Measurements from ENCODE around the gene GPR50. TPM values are rescaled to one million over a fixed set of nuclear protein-coding genes. Genes with fewer than 3 reads are reported as not detected.

Gene GPR50
- not detected for total RNA-seq

DNA sequence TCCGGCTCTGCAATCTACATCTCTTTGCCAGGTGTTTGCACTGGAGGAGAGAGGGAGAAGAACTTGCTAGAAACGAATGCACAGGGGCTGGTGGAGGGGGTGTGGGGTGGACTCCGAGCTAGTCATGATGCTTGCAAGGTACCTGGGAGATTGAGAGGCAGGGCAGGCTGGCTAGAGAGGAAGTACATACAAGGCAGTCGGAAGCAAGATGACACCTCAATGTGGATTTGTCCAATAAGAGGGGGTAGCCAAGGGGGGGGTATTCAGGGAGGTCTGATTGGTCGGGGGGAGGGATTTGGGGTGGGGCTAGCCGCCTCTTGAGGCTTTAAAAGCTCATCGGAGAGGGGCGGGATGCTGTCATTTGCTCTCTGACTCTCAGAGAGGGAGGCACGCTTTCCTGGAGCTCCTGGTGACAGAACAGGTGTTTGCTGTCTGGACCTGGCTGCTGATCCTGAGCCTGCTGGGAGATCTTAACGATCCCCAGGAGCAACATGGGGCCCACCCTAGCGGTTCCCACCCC, at the start of gene GPR50:
GPR50 (plus strand) TSS at position 354 of the 520 bp plus-strand sequence; CDS start at position 492, 138 bp downstream.
- DNase-seq: no peak

DNA sequence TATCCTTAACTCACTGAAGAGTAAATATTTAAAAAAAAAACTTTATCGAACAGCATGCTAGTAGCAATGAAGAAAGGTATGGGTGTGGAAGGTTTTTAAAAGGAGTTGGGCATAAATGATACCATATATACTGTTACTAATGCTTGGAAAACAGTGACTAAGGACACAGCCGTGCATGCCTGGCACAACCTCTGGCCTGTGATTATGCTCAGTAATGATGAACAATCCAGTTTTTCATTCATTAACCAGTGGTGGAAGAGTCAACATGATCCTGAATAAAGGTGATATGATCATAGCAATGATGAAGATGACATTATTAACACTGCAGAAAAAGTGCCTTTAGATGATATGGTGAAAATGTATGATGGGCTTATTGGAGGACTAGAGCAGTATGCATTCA, 43.9 kb upstream of the GPR50 start:
- no peak for DNase-seq

DNA sequence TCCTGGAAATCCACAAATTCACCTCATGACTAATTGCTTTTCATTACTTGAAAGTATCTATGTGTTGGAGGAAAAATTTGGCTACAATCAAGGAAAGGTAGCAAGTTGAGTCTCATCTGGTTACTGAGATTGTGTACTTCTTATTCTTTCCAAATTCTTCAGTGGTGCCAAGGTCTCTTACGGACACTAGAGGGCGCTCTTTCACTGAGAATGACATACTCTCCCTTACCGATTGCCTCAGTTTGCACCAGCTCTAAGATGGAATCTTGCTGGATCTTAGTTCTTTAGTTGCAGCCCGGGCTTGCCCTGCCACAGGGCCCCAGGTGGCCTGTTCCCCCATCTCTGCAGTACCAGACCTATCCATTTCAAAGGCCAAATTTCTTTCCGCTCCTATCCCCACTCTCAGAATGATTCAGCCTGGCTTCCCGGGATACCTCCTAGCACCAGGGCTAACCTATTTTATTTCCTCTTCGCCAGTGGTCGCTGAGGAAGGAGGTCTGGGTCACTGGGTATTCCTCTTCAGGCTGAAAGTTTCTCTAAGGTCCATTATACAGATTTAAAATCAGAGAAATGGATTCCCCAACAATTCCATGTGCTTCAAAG, 24.6 kb upstream of the GPR50 start:
- peak; percentile 78 for DNase-seq

DNA sequence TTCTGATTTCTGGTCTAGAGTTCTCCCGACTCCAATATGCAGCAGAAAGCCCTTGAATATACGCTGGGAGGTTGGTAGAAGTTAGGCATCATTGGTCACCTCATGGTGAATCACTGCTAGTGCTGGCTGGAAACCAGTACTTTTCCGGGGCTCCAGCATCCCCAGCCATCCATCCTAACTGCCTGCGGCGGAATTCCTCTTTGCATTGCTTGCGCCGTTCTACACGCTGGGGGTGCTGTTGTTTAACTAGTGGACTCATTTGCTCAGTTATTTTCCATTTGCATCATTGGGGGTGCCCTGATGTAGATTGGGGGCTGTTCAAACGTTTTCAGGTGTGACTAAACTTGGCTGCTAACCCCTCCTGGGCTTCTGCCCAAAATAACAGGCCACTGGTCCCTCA, 23.3 kb upstream of the GPR50 start:
- DNase-seq: peak; percentile 31

DNA sequence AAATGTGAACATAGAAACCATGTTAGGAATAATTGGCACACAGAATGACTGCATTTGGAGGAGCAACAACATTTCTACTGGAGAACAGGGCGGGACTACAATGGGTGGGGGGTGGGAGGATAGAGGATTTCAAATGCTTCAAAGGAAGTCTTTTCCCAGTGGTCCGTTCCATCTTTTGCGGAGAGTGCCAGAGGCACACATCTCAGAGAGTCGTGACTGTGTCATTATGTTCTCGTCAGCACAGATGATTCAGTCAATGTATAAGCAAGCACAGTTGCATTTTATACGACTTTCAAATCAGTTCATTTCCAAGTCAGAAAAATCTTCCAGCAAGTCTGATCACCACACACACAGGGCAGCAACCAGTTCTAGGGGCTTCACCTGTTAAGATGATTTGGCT, 22.7 kb upstream of the GPR50 start:
- no peak for DNase-seq

DNA sequence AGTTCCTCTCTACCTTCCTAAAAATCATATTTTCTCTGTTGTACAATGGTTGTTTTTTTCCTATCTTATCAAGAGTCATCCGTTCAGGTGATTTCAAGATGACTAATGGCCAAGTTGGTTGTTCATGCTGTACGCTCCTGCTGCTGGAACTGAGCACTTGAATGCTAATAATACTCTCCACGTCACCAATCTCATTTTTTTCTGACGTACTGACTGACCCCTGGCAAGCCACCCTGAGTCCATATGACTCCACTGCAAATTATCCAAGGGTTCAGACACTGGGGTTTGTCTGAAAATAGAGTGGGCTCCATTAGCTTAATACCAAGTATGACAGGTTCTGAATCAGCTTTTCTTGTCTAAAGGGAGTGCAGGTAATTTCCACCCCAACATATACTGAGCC, 21.1 kb upstream of the GPR50 start:
- DNase-seq: no peak

DNA sequence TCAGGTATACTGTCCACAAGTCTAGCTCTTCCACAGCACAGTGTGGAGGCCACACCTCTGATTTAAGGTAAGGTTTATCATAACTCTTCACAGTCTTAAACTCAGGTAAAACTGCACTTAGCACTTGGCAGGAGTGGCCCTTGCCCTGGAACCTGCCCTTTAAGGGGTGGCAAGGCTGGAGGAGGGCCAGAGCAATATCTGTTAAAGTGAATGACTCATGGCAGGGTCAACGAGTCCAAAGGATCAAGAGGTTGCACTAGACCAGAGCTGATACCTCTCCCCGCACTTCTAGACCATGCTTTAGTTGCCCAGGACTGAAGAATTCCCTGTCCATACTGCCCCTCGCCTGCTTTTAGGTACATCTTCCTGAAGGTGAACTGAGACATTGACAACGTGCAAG, 14.7 kb upstream of the GPR50 start:
- no peak for DNase-seq

DNA sequence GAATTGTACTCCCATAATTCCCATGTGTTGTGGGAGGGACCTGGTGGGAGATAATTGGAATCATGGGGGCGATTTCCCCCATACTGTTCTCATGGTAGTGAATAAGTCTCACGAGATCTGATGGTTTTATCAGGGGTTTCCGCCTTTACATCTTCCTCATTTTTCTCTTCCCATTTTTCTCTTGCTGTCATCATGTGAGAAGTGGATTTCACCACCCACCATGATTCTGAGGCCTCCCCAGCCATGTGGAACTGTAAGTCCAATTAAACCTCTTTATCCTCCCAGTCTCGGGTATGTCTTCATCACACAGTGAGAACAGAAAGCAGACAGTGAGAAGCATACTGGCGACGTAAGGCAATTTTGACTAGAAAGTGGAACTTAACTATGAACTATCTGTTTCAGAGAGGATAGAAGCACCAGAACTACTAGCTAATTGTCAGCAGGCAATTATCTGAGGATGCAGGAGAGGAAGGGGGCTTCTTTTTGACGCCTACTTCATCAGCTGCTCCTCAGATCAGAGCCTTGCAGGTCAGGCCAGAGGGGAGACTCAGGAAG, 8.5 kb upstream of the GPR50 start:
- no peak for DNase-seq

DNA sequence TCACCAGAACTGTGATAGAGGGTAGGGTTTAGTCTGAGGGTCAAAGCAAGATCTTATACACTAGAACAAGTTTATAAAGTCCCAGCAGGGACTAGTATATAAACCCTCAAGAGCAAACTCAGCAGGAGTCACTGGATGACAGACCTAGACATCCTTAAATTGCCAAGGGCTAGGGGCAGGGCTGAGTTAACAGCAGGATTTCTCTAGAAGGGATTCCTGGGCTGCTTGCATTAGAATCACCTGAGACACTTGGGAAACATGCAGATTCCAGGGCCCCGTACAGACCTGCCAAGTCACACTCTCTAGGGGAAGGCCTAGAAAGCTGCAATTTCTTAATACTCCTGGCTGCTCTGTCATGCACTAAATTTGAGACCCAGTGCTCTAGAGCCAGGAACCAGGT, 6.6 kb upstream of the GPR50 start:
- DNase-seq: no peak

DNA sequence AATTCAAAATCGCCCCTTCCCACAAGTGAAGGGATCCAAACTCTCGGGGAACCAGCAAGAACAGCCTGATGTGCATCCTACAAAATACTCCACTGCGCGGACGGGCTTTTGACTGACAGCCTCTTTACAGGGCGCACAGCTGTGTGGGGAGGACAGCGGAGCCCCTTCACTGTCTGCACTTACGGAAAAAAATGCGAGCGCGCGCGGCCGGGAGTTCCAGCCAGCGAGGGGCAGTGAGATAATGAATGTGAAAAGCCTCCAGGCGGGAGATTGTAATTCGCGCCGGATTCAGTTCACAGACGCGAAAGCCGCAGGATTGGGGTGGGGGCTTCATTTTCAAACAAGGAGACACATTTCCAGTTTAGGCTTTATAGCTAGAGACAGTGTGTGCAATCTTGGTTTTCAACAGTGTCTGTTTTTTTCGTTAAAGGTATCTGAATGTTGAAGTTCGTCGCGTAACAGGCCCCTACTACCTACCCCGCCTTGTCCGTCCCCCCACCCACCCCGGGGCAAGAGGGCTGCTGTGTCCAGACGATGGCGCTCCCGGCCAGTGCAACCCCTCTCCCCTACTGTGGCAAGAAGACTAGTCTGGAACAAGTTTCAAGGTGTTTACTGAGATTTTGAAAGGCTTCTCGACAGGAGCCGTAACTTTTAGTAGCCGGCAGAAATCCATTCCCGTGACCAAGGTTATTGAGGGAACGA, 1.7 kb upstream of the GPR50 start:
- peak; percentile 22 for DNase-seq

DNA sequence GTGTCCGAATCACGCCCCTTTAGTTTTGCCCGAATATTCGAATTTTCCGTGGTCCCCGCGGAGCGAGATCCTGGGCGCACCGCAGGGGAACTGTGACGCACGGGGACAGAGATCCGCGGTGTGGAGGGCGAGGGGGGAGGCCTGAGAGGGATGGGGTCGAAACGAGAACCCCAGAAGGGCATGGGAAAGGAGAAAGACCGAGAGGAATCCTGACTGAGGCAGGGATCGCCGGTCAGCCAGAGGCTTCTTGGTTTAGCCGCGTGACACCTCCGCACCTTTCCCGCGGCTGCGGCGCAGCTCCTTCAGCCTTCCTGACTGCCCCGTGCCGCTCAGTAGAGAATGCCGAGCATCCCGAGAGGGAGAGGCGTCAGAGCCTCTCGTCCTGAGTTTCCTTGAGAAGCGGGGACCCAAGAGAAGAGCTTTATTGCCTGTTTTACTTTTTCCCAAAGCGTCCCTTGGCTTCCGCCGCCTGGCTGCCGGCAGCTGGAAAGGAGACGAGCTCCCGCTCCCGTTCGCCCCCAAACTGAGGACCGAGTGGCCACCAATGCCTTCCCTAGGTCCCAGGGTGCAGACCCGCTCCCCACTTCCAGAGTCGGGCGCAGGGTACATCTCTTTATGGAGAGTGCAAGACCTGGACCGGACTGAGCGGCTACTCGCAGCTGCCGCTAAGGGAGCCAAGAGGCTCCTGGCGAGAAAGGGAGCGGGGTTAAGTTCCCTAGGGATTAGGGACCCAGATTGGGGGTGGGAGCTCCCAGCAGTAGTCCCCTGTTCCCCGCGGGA, 911 bp upstream of the GPR50 start:
- DNase-seq: no peak

DNA sequence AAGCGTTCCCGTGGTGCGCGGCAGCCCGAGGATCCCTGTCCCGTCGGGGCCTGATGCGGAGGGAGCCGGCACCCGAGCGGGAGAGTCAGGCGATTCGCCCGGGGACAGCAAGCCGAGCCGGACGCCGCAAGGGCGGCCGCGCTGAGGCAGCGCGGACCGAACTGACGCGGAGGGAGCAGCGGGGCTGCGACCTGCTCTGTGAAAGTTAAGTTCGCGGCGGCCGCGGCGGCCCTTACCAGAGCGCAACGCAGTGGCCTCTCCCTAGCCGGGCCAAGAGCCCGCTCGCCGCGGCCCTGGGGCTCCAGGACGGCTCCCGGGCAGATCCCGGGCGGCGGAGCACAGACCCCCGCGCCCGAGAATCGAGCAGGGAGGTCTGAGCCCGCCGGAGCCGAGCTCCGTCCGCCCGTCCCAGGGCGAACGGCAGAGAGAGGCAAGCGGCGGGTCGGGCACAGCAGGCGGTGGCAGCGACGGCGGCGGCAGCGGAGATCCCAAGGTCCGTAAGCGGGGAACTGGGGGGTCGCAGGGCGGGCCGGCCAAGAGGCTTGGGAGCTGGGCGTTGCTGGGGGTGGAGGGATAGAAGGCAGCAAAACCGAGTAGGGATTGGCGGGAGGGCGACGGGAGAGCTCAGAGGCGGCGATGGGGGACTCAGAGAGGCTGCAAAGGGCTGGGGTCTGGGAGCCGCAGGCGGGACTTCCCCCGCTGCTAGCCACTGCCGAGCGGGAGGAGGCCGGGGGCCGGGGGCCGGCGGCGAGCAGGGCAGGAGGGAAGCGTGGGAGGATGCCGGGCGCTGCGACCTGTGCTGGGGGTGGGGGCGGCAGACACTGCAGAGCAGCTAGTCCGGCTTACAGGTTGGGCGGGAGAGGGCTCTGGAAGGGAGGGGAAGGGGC, 1.0 kb downstream of the GPR50 start:
- DNase-seq: peak; percentile 19

DNA sequence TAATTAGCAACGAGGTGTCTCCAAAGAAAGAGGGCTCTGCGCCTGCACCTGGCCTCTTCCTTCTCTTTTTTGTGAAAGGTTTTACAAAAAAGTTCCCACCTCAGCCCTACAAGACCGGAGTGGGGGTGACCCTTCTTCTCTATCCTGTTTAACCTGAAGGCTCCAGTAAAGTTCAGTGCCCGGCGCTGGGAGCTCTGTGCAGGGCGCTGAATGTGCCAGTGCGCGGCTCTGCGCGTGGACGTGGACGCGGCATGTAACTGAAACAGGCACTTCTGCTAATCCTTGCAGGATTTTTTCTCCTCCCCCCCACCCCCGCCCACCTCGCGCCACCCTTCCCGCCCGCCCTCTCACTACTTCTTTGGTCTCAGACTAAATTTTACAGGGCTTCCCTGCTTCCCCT, 2.4 kb downstream of the GPR50 start:
- no peak for DNase-seq

DNA sequence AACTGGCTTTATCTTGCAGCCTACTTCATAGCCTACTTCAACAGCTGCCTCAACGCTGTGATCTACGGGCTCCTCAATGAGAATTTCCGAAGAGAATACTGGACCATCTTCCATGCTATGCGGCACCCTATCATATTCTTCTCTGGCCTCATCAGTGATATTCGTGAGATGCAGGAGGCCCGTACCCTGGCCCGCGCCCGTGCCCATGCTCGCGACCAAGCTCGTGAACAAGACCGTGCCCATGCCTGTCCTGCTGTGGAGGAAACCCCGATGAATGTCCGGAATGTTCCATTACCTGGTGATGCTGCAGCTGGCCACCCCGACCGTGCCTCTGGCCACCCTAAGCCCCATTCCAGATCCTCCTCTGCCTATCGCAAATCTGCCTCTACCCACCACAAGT, 4.0 kb downstream of the GPR50 start:
- DNase-seq: no peak

DNA sequence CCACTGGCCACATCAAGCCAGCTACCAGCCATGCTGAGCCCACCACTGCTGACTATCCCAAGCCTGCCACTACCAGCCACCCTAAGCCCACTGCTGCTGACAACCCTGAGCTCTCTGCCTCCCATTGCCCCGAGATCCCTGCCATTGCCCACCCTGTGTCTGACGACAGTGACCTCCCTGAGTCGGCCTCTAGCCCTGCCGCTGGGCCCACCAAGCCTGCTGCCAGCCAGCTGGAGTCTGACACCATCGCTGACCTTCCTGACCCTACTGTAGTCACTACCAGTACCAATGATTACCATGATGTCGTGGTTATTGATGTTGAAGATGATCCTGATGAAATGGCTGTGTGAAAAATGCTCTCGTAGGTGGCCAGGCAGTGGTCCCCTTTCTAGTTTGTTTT, 4.7 kb downstream of the GPR50 start:
- no peak for DNase-seq

DNA sequence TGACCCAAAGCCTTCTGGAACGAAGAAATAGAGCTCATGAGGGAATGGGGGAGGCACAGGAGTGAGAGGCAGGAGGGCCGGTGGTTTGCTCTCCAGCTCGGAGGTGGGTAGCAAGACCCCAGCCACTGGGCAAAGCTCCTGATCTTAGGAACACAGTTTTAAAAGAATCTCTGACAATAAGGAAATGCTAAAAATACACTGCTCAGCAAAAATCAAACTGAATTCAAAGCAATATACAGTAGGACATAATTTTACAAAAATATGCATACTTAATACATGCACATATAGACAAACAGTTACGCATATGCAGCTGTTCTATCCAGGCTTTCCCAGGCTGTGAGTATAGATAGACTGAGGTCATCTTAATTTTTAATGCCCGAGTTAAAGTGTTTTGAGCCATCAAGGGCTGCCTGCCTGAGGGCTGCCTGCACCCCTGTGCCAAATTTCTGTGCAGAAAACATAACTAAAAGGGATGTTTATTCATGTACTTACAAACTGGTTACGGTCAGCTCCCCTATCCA, 6.9 kb downstream of the GPR50 start:
- DNase-seq: no peak

DNA sequence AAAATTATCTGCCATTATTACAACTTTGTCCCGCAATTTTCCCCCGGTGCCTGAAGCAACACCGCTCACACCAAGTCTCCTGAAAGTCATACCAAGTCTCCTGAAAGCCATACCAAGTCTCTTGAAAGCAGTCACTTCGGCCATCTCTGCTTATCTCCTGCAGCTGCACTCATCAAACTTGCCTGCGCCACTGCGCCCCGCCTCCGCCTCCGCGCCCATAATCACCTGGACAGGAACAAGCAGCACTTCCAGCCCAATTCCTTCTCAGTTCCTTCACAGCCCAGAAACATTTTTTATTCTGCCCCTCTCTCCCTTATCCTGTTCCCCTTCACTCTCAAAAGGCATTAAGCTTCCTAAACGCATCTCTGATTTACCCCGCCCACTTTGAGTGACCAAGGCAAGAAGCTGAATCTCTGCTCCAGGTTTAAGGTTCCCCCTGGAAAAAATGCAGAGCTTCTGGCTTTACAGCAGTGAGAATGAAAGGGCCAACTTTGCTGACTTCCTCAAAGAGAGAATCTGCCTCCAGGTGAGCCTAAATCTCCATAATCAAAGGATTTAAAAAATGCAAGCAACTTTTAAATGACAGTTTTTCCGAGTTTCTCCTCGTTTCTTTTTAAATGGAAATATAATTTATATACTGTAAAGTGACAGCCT, 7.7 kb downstream of the GPR50 start:
- DNase-seq: no peak

DNA sequence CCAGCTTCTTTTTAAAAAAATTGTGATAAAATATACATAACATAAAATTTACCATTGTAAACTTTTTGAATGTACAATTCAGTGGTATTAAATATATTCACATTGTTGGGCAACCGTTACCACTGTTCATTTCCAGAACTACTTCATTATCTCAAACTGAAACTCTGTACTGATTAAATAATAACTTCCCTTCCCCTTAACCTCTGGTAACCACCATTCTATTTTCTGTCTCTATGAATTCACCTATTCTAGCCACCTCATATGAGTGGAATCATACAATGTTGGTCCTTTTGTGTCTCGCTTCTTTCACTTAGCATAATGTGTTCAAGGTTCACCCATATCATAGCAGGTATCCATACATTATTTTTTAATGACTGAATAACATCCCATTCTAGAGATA, 8.3 kb downstream of the GPR50 start:
- no peak for DNase-seq

DNA sequence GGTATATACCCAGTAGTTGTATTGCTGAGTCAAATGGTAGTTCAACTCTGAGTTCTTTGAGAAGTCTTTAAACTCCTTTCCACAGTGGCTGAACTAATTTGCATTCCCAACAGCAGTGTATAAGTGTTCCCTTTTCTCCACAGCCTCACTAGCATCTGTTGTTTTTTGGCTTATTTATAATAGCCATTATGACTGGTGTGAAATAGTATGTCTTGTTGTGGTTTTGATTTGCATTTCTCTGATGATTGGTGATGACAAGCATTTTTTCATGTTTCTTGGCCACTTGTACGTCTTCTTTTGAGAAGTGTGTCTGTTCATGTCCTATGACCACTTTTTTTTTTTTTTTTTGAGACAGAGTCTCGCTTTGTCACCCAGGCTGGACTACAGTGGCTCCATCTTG, 30.5 kb downstream of the GPR50 start:
- no peak for DNase-seq

DNA sequence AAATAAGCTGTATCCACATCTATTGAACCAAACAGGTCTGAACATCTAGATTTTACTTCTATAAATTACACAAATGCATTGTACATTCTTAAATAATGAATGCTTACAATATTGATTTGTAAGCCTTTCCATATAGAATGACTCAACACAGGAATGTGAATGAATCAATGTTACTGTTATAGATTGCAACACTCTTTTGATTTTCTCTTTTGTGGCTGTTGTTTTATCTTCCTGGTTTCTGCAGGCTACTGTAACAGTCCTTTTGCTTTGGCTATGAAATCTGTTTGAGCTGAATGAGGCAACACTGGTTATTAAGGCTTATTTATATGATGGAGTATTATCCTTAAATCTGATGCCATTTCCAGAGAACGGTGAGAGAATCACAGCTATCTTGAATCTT, 49.5 kb downstream of the GPR50 start:
- DNase-seq: no peak

DNA sequence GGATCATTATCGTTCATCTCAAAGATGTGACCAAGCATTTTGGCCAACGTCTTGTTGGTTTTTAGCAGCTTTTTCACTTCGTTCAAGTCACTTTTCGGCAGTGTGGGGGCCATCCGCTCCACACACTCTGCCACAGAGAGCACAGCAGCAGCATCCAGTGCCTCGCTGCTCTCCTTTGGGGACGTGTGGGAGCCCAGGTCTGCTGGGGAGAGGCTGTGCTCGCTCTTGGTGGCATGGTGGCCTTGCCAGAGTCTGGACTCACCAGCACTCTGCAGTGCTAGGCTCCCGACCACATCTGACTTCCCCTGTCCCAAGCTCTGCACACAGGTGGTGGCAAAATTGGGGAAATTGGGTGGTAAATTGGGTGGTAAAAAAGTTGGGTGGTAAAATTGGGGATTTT, 50.6 kb downstream of the GPR50 start:
- DNase-seq: no peak
